NCI-H1048 (cell line): ENCODE data around the gene PTX4.

ENCODE experiments used
- DNase-seq: peaks from one replicate; lab custom pipeline; 2025; lab: John Stamatoyannopoulos, UW

PTX4 gene

GRCh38 chr16:1488619-1489018, at the start of gene PTX4:
Gene PTX4, minus strand, starts transcription at chr16:1488944. Its CDS starts 35 bp downstream, at chr16:1488909.
- DNase-seq = no peak

- DNase-seq = no peak
These were observed 49.1 kb upstream of the PTX4 start for GRCh38 chr16:1537763-1538289.

- DNase-seq = no peak
These were observed 48.4 kb upstream of the PTX4 start for GRCh38 chr16:1537138-1537577.

DNA sequence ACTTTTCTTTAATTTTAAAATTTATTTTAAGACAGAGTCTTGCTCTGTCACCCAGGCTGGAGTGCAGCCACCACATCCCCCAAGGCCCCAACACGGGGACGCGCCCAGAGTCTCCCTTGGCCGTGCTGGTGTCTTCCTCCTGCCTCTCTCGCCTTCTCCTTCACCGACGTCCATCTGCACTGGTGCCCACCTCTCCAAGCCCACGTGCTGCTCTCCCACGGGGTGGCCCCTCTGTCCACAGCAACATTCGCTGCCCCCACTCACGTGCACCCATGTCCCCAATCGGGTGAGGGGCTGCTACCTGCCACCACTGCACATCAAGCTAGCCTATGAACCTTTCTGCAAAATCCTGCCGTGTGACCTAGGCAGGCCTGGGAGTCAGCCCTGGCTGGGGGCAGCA, 47.9 kb upstream of the PTX4 start:
- DNase-seq = no peak

GRCh38 chr16:1535391-1536291, 46.9 kb upstream of the PTX4 start:
- no peak for DNase-seq

- DNase-seq = no peak
These were observed 45.6 kb upstream of the PTX4 start for GRCh38 chr16:1534021-1535020.

GRCh38 chr16:1533443-1533951, 44.8 kb upstream of the PTX4 start, which contains the start of gene TMEM204:
Gene TMEM204, plus strand, starts transcription at chr16:1533666. Its CDS starts 610 bp downstream, at chr16:1534276.
- no peak for DNase-seq

GRCh38 chr16:1532771-1533170, 44.0 kb upstream of the PTX4 start:
- no peak for DNase-seq

DNA sequence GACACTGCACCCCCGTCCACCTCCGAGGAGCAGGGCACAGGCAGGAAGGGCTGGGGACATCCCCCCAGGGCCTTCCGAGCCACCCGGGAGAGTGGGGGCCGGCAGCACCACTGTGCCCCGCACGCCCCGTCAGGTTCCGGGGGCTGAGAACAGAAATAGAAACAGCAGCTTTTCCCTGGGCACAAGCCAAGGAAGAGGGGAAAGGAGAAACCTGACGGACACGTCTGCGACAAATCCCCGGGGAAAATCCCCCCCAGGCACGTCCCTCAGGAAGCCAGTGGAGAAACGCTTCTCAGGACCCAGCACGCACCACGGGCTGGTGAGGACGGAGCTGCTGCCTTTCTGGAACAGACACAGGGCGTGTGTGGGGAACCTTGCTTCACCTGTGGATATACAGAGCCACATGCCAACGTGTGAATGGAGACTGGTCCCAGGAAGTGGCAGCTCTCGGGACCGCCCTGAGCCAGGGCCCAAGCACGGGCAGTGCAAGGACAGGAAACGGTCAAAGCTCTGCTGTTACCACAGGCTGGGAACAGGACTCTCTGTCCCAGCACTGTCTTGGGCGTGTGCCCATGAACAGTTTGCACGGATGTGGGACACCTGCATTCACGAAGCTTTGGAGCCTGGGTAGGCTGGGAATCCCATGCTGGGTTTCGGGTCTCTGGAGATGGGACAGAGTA, 43.5 kb upstream of the PTX4 start:
- no peak for DNase-seq

DNA sequence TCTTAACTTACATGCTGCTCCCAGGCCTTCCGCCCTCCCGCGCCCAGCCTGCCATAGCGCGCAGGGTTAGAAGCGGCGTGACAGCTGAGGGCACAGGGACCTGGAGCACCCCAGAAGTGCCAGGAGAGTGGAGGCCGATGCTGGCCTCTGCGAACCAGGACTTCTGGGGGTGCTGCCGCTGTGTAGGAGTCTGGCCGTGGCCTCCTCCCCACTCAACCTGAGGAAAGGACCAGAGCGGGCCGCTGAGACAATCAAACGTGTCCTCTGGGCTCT, 42.8 kb upstream of the PTX4 start:
- DNase-seq = no peak

GRCh38 chr16:1530883-1531637, 42.3 kb upstream of the PTX4 start:
- DNase-seq = no peak

DNA sequence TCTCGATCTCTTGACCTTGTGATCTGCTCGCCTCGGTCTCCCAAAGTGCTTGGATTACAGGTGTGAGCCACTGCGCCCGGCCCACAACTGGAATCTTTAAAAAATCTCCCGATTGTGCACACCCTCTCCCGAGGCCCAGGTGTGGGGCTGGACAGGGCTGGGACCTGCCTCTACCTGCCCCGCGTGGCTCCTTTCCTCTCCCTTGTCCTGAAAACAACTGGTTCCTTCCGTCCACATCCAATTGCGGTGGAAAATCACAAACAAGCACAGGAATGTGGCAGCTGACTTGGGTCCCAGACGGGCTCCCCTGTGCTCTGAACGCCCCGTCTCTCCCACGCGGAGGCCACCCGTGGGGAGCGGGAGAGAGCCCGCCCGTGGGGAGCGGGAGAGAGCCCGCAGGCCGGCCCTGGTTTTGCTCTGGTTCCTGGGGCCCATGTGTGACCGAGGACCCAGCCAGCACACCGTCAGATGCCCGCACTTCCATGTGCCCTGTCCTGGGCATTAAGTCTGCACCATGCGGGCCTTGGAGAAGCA, 41.7 kb upstream of the PTX4 start:
- no peak for DNase-seq

GRCh38 chr16:1528921-1529537, 40.3 kb upstream of the PTX4 start:
- no peak for DNase-seq

DNA sequence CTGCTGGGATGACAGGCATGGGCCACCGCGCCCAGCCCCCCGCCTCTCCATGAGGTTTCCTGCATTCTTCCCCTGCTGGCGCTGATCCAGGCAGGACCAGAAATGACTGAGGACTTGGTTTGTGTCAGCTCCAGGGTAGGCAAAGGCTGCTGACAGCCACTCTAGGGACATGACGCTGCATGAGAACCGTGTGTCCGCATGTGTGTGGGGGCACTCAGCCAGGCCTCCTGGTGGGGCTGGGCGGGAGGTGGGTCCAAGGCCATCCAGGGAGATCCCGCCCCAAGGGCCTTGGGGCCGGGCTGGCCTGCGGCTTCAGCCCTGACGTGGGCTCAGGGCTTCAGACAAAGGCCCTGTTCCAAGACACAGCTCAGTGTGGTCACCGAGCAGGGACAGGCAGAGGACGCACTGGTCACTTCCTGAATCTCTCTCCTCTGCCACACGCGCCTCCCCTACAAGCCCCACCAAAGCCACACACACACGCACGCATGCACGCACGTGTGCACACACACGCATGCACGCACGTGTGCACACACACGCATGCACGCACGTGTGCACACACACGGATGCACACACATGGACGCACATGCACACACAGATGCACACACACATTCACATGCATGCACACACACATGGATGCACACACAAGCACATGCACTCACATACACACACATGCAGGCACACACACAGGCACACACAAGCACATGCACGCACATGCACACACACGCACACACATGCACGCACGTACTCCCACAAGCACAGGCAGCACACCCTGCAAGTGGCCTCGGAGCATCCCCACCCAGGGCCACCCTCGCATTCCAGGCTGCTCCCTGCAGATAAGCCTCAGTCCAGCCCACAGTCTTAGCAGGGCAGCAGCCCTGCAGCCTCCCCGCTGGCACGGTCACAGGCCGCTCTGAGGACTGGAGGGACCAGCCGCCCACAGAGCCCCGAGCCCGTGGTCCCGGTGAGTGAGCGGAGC, 39.4 kb upstream of the PTX4 start:
- no peak for DNase-seq

DNA sequence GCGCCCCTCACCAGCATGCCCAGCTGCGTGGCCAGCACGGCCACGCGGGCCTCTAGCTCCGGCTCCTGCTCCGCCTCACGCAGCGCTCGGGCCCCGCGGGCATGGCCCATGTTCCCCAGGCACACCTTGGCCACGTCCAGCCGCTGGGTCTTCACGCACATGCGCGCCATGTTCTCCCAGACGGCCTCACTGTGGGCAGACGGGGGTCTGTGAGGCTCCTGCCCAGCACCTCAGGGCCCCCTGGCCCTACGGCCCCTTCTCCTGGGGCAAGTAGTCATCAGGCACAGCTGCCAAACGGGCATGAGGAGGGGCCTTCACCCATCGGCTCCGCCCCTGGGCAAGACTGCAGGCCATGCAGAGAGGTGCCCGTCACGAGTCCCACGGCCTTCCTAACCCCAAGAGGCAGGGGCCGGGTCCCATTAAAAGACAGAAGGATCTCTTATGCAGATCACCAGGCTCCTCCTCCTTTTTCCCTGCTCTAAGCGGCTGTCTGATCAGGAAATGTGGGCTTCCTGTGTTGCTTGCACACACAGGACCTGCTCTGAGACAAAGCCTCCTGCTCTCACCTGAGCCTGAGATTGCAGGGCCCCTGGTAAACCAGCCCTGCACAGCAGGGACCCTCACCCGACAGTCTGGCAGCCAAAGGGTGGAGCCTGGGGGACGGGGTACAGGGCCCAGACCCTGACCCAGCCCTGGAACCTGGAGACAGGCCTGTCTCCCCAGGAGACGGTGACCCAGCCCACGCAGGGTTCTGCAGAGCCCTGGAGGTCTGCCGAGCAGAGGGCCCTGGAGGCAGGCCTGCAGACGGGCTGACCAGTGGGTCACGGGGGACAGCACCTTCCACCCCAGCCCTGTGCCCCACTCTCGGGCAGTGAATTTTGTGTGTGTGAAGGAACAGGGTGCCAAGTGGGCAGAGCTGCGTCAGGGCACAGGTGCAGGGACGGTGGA, 38.1 kb upstream of the PTX4 start:
- no peak for DNase-seq

DNA sequence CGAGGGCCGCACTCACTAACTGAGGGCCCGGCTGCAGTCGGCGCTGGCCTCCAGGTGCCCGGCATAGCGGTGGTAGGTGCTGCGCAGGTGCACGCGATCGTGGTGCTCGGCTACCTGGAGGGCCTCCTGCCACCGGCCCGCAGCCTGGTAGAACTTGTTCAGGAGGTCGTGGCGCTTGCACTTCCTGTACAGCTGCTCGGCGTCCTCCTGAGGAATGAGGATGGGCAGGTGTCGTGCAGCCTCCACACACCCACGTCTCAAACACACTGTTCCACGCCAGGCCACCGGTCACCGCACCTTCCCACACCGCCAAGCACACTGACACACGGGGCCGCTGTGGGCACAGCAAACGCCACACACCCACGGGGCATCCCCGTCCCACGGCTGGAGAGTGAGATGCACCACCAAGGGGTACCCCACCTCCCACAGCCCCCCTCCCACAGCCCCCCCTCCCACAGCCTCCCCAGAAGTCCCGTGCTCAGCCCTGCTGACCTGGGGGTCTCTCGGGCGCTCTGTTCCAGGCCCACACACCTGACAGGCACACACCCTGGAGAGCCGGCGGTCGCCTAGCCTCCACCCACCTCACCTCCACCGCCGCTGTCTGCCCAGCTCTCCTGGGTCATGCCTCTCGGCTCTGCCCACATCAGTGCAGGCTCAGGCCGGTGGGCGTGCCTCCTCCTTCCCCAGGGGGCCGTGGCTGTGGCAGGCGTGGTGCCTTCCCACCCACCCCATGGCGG, 37.3 kb upstream of the PTX4 start:
- DNase-seq = no peak

GRCh38 chr16:1524366-1524765, 35.6 kb upstream of the PTX4 start:
- DNase-seq = no peak
